B cell (primary cell): ENCODE data around the gene OVCA2.

Experiments
- CTCF ChIP-seq: fragments of 200-600 bp; IDR thresholded peaks from one replicate; pipeline ENCODE4 v1.8.0; 2022; ENCODE audit warnings: antibody characterized with exemption, mild to moderate bottlenecking
- EZH2 ChIP-seq: IDR thresholded peaks from 2 replicates; pipeline ENCODE4 v1.6.1; 2012; ENCODE audit warnings: borderline replicate concordance, low read depth, mild to moderate bottlenecking, moderate library complexity, low read length; ENCODE audit not compliant: insufficient read depth, poor library complexity, severe bottlenecking

- no peak for TF ChIP-seq CTCF
- no peak for TF ChIP-seq EZH2
Measured at GRCh38 chr17:1997927-1998742, 43.7 kb upstream of the OVCA2 start.
